Esophagus muscularis mucosa (tissue), 4 donors: ENCODE measurements around the gene LOXL4.

Experiments used
- EP300 ChIP-seq: sonication (generic); formaldehyde crosslinking; IDR thresholded peaks from one replicate; pipeline ENCODE4 v1.6.1; 2017; ENCODE audit warnings: antibody characterized with exemption
- POLR2A ChIP-seq: fragments of 450-650 bp; IDR thresholded peaks from one replicate; pipeline ENCODE4 v1.6.1; 2017; ENCODE audit warnings: antibody characterized with exemption, moderate library complexity, mild to moderate bottlenecking, low read depth
- POLR2AphosphoS5 ChIP-seq, 2 donors: sonication (generic); formaldehyde crosslinking; IDR thresholded peaks; one replicate each; pipeline ENCODE4 v1.6.1; 2017; ENCODE audit warnings: antibody characterized with exemption in 2 of 2
- TF ChIP-seq, protein P1 (sequence below), 3 experiments: fragments of 200-600 bp in 2 of 3; fragments of 450-650 bp in 1 of 3; sonication (generic) in 2 of 3; IDR thresholded peaks; one replicate each; pipeline ENCODE4 v1.5.1; 2017 to 2019; ENCODE audit warnings: antibody characterized with exemption in 3 of 3, mild to moderate bottlenecking in 2 of 3, moderate library complexity in 1 of 3

DNA sequence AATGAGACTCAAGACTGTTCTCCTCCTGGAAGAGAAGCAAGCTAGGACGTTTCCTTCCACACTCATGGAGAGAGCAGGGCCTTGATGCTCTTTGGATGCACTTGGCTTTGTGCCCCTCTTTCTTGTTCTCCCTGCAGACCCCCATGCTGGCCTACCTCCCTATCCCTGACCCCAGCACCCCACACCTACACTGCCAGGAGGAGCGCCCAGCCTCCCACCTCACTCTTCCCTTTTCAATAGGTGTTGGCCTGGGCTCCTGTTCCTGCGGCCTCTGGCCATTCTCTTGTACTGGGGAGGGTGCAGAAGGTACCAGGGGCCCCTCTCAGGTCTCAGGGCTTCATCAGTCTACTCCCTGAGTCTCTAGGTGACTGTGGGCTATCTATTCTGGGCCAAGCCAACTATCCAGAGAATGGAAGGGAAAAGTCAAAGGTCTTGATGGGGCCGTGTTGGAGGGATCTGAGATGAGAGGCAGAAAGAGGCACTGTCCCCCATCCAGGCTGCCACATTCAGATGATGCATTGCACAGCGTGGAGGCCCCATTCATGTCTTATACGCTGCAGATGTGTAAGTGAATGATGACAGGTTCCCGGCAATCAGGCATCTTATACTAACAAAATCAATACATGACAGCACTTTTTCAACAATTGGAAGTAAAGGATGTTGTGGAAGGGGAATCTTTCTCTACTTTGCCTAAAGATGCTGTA is 32.7 kb upstream of the LOXL4 start:
- TF ChIP-seq, protein P1, sequence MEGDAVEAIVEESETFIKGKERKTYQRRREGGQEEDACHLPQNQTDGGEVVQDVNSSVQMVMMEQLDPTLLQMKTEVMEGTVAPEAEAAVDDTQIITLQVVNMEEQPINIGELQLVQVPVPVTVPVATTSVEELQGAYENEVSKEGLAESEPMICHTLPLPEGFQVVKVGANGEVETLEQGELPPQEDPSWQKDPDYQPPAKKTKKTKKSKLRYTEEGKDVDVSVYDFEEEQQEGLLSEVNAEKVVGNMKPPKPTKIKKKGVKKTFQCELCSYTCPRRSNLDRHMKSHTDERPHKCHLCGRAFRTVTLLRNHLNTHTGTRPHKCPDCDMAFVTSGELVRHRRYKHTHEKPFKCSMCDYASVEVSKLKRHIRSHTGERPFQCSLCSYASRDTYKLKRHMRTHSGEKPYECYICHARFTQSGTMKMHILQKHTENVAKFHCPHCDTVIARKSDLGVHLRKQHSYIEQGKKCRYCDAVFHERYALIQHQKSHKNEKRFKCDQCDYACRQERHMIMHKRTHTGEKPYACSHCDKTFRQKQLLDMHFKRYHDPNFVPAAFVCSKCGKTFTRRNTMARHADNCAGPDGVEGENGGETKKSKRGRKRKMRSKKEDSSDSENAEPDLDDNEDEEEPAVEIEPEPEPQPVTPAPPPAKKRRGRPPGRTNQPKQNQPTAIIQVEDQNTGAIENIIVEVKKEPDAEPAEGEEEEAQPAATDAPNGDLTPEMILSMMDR (IDR thresholded peaks at IDR 0.05) = no peak
- TF ChIP-seq POLR2AphosphoS5 (IDR thresholded peaks at IDR 0.05) (no peak), POLR2A (no peak), EP300 (no peak)
